GM12891 (cell line): ENCODE measurements around the gene SLC8A1.
A peak's percentile ranks its signal among the peaks of the same experiment; 100 is the strongest.

Source experiments
- DNase-seq: peaks from one replicate; pipeline ENCODE4 v3.0.0; 2011; ENCODE audit warnings: low spot score; ENCODE audit not compliant: insufficient read length
- FAIRE-seq: peaks from 2 replicates; lab custom pipeline; 2011; peaks lifted over from hg19 to GRCh38; lab: Jason Lieb, UNC
- PAX5 ChIP-seq: IDR thresholded peaks from 2 replicates; pipeline ENCODE4 v1.6.1; 2011; ENCODE audit warnings: low read length, moderate library complexity, mild to moderate bottlenecking; ENCODE audit not compliant: insufficient read depth, severe bottlenecking
- POLR2A ChIP-seq: IDR thresholded peaks from 2 replicates; pipeline ENCODE4 v1.6.1; 2011; ENCODE audit warnings: low read depth, low read length, control low read depth
- POLR2AphosphoS5 ChIP-seq: IDR thresholded peaks from 2 replicates; pipeline ENCODE4 v1.6.1; 2011; ENCODE audit warnings: low read depth, low read length, control low read depth
- POU2F2 ChIP-seq: IDR thresholded peaks from 2 replicates; pipeline ENCODE4 v1.6.1; 2011; ENCODE audit warnings: low read depth, mild to moderate bottlenecking, control low read depth, low read length, moderate library complexity
- SPI1 ChIP-seq: IDR thresholded peaks from 2 replicates; pipeline ENCODE4 v1.6.1; 2011; ENCODE audit warnings: low read depth, low read length, control low read depth
- TAF1 ChIP-seq: IDR thresholded peaks from 2 replicates; pipeline ENCODE4 v1.6.1; 2011; ENCODE audit warnings: low read depth, low read length, control low read depth

SLC8A1 gene

DNA sequence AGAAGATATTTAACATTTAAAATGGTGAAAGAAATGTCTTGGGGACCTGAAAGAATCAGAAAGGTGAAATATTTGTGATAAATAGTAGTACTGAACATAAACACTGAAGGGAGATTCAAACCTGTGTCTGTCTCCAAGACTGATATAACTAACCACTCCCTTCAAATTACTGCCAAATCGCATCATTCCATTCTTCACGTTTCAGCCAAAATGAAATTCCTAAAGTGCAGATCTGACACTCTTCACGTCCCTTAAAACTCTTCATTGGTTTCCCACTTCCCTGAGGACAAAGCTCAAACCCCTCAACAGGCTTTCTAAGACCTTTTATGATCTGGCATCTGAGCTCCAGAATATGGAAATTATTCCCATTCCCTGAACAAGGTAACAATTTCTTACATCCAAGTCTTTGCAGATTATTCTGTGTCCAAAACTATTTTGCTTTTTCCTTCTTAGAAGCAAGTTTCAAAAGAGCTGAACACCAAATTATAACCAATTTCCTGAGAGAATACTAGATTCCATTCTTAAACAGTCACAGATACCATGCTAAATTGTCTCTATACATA lies 18.9 kb downstream of the SLC8A1 start:
- no peak for FAIRE-seq
- TF ChIP-seq POLR2A (no peak), POU2F2 (no peak), PAX5 (no peak), SPI1 (no peak), POLR2AphosphoS5 (no peak), TAF1 (no peak)
- no peak for DNase-seq

DNA sequence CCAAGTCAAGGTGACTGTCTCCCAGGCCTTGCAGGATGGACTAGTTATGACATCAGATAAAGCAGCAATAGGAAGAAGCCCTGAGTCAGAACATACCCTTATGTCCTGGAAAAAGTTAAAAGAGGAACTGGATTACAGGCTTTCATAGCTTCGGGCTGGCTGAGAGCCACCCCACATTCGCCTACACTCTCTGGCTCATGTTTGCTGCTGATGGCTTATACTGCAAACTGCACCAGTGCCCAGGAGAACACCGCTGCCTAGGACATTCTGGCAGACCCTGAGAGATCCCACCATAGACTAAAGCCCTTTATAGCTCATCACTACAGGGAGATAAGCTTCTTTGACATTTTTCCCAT lies 20.3 kb downstream of the SLC8A1 start:
- no peak for DNase-seq
- FAIRE-seq, result no peak
- TF ChIP-seq PAX5 (no peak), SPI1 (peak; percentile 35)

DNA sequence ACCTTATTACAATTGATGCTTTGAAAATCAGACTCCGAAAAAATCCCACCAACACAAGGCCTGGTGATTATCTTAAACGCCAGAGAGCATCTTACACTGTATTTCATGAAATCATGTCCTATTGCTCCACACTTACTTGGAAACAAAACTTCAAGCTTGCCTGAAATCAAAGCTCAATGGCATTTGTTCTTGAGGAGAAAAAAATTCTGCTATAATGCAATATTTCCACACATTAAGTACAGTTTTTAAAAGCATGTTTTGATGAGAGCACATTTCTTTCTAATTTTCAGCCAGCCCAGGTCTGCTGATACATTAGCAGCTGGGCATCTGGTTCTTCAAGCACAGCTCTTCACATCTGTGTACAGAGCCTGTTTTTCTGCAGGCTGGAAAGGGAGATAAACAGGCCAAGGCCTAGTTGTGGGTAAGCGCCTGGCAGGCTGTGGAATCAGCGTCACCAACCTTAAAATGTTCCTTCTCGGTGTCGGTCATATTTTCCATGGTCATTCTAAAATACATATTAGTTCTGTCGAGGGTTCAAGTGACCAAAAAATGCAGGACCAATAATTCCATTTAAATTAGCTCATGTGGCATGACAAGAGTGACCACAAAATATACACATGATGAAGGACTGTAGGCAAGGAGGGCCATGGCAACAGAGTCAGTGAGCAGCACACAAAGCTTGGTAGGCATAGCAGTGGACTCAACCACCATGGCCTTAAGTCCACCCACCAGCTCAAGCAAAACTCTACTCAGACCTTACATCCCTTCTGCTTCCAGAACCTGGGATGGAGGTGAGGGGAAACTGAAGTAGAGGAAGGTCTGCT lies 20.9 kb downstream of the SLC8A1 start:
- no peak for FAIRE-seq
- TF ChIP-seq SPI1 (no peak), PAX5 (no peak), POLR2A (no peak), POU2F2 (no peak)
- no peak for DNase-seq

DNA sequence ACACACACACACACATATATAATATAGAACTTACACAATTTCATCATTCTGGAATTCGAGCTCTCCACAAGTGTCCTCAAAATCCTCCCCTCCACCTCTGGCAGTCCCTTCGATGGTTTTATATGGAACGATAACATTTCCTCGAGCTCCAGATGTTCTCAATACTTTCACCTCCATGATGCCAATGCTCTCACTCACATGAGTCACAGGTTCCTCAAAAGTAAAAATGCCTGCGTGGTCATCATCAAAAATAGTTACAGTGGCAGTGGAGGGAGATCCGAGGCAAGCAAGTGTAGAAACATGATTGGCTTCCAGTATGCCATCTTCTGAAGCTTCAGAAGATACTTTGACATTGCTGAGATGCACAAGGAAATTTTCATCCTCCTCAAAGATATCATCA lies 23.5 kb downstream of the SLC8A1 start:
- no peak for TF ChIP-seq PAX5
- TF ChIP-seq POLR2A, result no peak
- TF ChIP-seq SPI1, result no peak
- no peak for TF ChIP-seq TAF1
- DNase-seq (no peak), FAIRE-seq (no peak)

DNA sequence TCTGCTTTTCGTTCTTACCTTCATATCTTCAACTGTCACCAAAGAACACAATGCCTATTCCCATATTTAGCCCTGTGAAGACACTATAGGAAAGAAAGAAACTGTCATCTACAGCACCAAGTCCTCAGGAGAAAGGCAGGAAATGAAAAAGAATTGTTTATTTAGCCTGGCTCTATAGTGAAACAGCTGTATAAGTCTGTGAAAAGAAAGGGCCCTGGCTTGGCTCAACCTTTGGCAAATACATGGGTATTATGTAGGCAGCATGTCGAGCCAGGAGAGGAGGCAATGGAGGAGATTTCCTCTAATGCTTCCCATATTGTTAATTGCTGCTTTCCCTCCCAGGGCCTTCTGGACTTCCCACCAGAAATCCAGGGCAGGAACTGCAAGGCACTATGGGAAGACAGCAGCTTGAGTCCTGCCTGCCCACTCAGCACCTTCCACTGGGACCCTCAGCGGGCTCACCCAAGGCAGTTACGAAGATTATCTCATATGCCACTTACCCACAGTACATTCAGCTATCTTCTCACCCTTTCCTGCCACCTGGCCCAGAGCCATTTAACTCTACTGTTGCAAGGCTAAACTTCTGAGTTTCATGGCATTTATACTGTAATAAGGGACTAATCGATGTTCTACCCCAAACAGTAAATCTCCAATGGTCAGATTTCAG lies 30.1 kb downstream of the SLC8A1 start:
- TF ChIP-seq POLR2A (no peak), SPI1 (no peak)
- DNase-seq (no peak), FAIRE-seq (no peak)

DNA sequence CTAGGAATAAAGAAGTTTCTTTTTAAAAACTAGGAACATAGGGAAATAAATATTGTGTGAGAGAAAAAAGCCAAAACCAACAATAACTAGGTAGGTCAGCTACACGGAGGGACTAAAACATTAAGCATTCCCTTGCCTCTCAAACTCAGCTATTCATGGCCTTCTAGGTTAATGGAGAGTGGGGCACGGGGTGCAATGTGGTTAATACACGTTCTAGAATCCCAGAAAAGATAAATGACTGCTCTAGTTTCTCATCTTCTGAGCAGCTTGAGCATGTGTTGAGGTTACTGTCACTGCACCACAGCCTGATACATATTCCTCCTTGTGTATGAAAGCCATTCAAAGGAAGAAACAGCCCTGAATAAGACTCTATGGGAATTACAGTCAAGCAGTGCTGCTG lies 31.4 kb downstream of the SLC8A1 start:
- TF ChIP-seq PAX5 (no peak), POLR2A (no peak), POLR2AphosphoS5 (no peak), POU2F2 (no peak)
- FAIRE-seq, result no peak
- no peak for DNase-seq

DNA sequence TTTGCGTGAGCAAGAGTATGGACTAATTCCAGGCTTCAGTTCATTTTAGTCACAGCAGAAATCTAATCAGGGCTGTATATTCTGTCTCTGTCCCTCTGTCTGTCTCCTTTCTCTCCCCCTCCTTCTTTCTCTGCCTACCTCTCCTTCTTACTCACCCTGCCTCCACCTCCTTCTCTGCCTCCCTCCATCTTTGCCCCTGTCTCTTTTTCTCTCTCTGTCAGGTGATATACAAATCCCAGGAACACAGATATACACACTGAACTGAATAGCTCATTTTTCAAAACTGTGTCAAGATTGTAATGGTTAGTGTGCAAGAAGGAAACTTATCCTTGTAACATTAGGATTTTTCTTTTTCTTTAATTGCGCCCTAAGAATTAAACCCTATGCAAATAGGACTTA lies 32.5 kb downstream of the SLC8A1 start:
- no peak for FAIRE-seq
- TF ChIP-seq POU2F2 (no peak), PAX5 (no peak), TAF1 (no peak), POLR2AphosphoS5 (no peak), POLR2A (no peak), SPI1 (no peak)
- no peak for DNase-seq

DNA sequence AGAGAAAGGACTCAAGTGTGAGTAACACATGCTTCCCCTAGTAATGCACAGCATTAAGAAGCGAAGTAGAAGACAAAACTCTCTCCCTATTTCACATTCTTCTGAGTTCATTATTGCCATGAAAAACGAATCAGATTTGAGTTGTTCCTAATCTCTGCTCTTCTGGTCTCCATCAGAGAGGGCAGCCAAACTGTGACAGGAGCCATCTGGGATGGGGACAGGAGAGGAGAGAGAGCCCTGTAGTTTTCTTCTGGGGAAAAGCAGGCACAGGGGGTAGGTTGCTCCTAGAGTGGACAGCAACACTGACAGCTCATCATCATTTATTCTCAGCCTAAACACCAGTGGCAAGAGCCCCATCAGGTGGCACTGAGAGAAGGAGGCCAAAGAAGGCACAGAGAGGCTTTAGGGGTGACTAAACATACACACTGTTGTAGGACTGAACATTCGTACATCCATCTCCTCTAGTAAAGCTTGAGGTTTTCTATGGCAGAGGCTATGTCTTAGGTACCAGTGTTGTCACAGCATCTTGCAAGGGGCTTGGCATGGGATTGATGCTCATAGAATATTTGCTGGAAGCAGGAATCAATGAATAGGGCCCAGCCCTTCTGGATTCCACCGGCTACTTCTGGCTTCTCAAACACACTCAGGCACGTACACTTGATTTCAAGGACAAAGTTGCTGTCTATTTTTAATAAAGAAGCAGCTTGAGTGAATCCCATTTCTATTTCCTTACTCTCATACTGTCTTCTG lies 33.1 kb downstream of the SLC8A1 start:
- TF ChIP-seq PAX5 (no peak), SPI1 (no peak), POU2F2 (no peak), POLR2AphosphoS5 (no peak), TAF1 (no peak), POLR2A (no peak)
- DNase-seq (no peak), FAIRE-seq (no peak)

DNA sequence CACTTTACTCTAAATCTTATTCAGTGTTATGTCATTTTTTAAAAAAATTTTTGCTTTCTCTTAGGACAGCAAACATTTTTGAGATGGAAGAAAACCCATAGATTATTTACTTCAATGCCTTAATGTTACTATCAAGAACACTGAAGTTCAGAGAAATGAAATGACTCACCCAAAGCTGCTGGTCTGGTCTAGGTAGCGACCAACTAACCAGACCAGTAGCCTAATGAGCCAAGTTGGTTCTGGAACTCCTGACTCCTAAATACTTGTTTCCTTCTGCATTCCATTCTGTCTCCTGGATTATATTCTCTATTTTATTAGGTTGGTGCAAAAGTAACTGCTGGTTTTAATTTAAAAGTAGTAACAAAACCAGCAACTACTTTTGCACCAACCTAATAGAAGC lies 35.4 kb downstream of the SLC8A1 start:
- TF ChIP-seq POLR2A, result no peak
- TF ChIP-seq TAF1, result no peak
- TF ChIP-seq POU2F2, result no peak
- no peak for TF ChIP-seq POLR2AphosphoS5
- TF ChIP-seq SPI1, result no peak
- TF ChIP-seq PAX5, result no peak
- no peak for DNase-seq
- no peak for FAIRE-seq

DNA sequence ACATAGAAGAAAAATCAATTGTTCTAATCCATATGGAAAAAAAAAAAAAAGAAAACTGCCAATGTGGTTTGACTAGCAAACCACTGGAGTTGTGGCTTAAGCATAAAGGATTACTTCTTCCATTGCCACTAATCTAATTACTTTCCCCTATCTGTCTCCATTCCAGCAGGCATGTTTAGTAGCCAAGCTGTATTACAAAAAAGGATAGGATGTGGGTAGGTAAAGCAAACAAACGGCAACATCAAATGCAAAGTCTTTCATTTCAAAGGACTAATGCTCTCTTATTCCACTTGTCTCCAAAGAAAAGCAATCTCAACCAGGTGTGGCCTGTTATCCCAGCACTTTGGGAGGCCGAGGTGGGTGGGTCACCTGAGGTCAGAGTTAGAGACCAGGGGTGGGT lies 36.5 kb downstream of the SLC8A1 start:
- TF ChIP-seq TAF1, result no peak
- TF ChIP-seq POU2F2, result no peak
- no peak for TF ChIP-seq POLR2A
- no peak for TF ChIP-seq PAX5
- no peak for TF ChIP-seq POLR2AphosphoS5
- no peak for TF ChIP-seq SPI1
- DNase-seq, result no peak
- FAIRE-seq, result no peak
